SK-N-SH (cell line): ENCODE measurements around the gene ASB14. TPM values are rescaled to one million over a fixed set of nuclear protein-coding genes. Genes with fewer than 3 reads are reported as not detected.
A peak's percentile ranks its signal among the peaks of the same experiment; 100 is the strongest.

Experiments
- CTCF ChIA-PET: fragments of 300-600, 350-600 bp; formaldehyde crosslinking; extraction: SDS; loops from one replicate; lab custom pipeline; 2021; lab: Yijun Ruan, JAX
- POLR2A ChIA-PET: fragments of 350-600 bp; sonication (Branson Sonifier 250); formaldehyde crosslinking; extraction: SDS; loops from one replicate; lab custom pipeline; 2020; ENCODE audit warnings: antibody characterized with exemption, inconsistent platforms; lab: Yijun Ruan, JAX
- DNase-seq: peaks from one replicate; pipeline ENCODE4 v3.0.0; 2012
- H2AFZ ChIP-seq: fragments of 200-600 bp; sonication (generic); 2 replicates; pipeline ENCODE4 v1.8.1; 2016; ENCODE audit warnings: antibody characterized with exemption, mild to moderate bottlenecking, low read depth
- H3F3A ChIP-seq: fragments of 200-600 bp; sonication (generic); replicated peaks from 2 replicates; pipeline ENCODE3; 2016; ENCODE audit warnings: antibody characterized with exemption, mild to moderate bottlenecking; ENCODE audit not compliant: insufficient read depth
- H3K27ac ChIP-seq, 2 experiments: fragments of 200-500 bp in 1 of 2; fragments of 200-600 bp in 1 of 2; sonication (Bioruptor generic) in 1 of 2; sonication (generic), shearing (Covaris generic) in 1 of 2; 2 replicates each; pipeline versions ENCODE4 v1.5.1 to v1.6.1; 2014 to 2016; ENCODE audit warnings: low read depth in 2 of 2, inconsistent platforms in 1 of 2, low read length in 1 of 2, mild to moderate bottlenecking in 1 of 2, mixed read lengths in 1 of 2
- H3K27me3 ChIP-seq: fragments of 200-600 bp; sonication (generic), shearing (Covaris generic); 2 replicates; pipeline ENCODE4 v1.6.1; 2016; ENCODE audit warnings: mixed run types; ENCODE audit not compliant: insufficient read depth
- H3K36me3 ChIP-seq, 2 experiments: fragments of 200-500 bp in 1 of 2; fragments of 200-600 bp in 1 of 2; sonication (Bioruptor generic) in 1 of 2; sonication (generic) in 1 of 2; replicated peaks in 1 of 2; 2 replicates each; pipeline versions ENCODE3 to v1.5.1; 2014 to 2016; ENCODE audit warnings: low read length in 1 of 2, mild to moderate bottlenecking in 1 of 2; ENCODE audit not compliant: insufficient read depth in 2 of 2, control insufficient read depth in 1 of 2
- H3K4me1 ChIP-seq, 2 experiments: fragments of 200-500 bp in 1 of 2; fragments of 200-600 bp in 1 of 2; sonication (Bioruptor generic) in 1 of 2; sonication (generic), shearing (Covaris generic) in 1 of 2; 2 replicates each; pipeline versions ENCODE4 v1.5.1 to v1.6.1; 2014 to 2016; ENCODE audit warnings: low read depth in 1 of 2, low read length in 1 of 2, mixed run types in 1 of 2; ENCODE audit not compliant: insufficient read depth in 2 of 2, control insufficient read depth in 1 of 2
- H3K4me2 ChIP-seq: fragments of 200-600 bp; sonication (generic), shearing (Covaris generic); 2 replicates; pipeline ENCODE4 v1.6.1; 2017; ENCODE audit warnings: mixed run types
- H3K4me3 ChIP-seq, 2 experiments: fragments of 200-500 bp in 1 of 2; fragments of 200-600 bp in 1 of 2; sonication (Bioruptor generic) in 1 of 2; sonication (generic), shearing (Covaris generic) in 1 of 2; 2 replicates each; pipeline versions ENCODE4 v1.5.1 to v1.8.1; 2014 to 2016; ENCODE audit warnings: low read depth in 2 of 2, inconsistent platforms in 1 of 2, low read length in 1 of 2, mild to moderate bottlenecking in 1 of 2, mixed read lengths in 1 of 2, moderate library complexity in 1 of 2
- H3K79me2 ChIP-seq: fragments of 200-600 bp; sonication (generic); 2 replicates; pipeline ENCODE4 v1.8.1; 2017; ENCODE audit warnings: mild to moderate bottlenecking; ENCODE audit not compliant: insufficient read depth
- H3K9ac ChIP-seq: fragments of 200-600 bp; sonication (generic); 2 replicates; pipeline ENCODE4 v1.6.1; 2017; ENCODE audit warnings: mixed run types
- H3K9me2 ChIP-seq: fragments of 200-600 bp; sonication (generic); 2 replicates; pipeline ENCODE4 v1.6.1; 2017; ENCODE audit warnings: mixed run types
- H3K9me3 ChIP-seq: fragments of 200-600 bp; sonication (generic); 2 replicates; pipeline ENCODE4 v1.6.1; 2017; ENCODE audit warnings: mixed run types, mild to moderate bottlenecking, moderate library complexity
- H4K20me1 ChIP-seq: fragments of 200-600 bp; sonication (generic); 2 replicates; pipeline ENCODE4 v1.6.1; 2017; ENCODE audit warnings: mild to moderate bottlenecking, mixed run types; ENCODE audit not compliant: insufficient read depth
- CTCF ChIP-seq: fragments of 200-600 bp; sonication (generic); IDR thresholded peaks from 2 replicates; pipeline ENCODE4 v1.6.1; 2017; ENCODE audit warnings: antibody characterized with exemption, mild to moderate bottlenecking, moderate library complexity
- ELF1 ChIP-seq: IDR thresholded peaks from 2 replicates; pipeline ENCODE4 v1.4.0; 2012
- FOSL2 ChIP-seq: IDR thresholded peaks from 2 replicates; pipeline ENCODE4 v1.4.0; 2012; ENCODE audit warnings: low read depth, mild to moderate bottlenecking, moderate library complexity, borderline replicate concordance
- FOXJ3 ChIP-seq: sonication (generic); formaldehyde crosslinking; IDR thresholded peaks from 2 replicates; pipeline ENCODE4 v1.5.1; 2020; ENCODE audit warnings: mild to moderate bottlenecking, missing genetic modification reagents
- GATA2 ChIP-seq: sonication (generic); formaldehyde crosslinking; IDR thresholded peaks from 2 replicates; pipeline ENCODE4 v1.5.0; 2020; ENCODE audit warnings: mild to moderate bottlenecking, missing genetic modification reagents
- JUND ChIP-seq: IDR thresholded peaks from 2 replicates; pipeline ENCODE4 v1.4.0; 2012
- MEF2A ChIP-seq: IDR thresholded peaks from 2 replicates; pipeline ENCODE4 v1.4.0; 2012; ENCODE audit warnings: low read depth, borderline replicate concordance
- RAD21 ChIP-seq: IDR thresholded peaks from 2 replicates; pipeline ENCODE4 v1.6.1; 2012; ENCODE audit warnings: mild to moderate bottlenecking, low read length
- RCOR1 ChIP-seq: fragments of 150-350 bp; IDR thresholded peaks from 2 replicates; pipeline ENCODE4 v1.6.1; 2017; ENCODE audit warnings: antibody characterized with exemption, low read length
- REST ChIP-seq: IDR thresholded peaks from 2 replicates; pipeline ENCODE4 v1.6.1; 2012; ENCODE audit warnings: mild to moderate bottlenecking, low read depth, low read length, moderate library complexity
- RXRA ChIP-seq: IDR thresholded peaks from 2 replicates; pipeline ENCODE4 v1.4.0; 2012; ENCODE audit warnings: low read depth, mild to moderate bottlenecking, borderline replicate concordance
- SIN3A ChIP-seq: IDR thresholded peaks from 2 replicates; pipeline ENCODE4 v1.6.1; 2012; ENCODE audit warnings: low read depth, mild to moderate bottlenecking, low read length, moderate library complexity, borderline replicate concordance
- SMC3 ChIP-seq: IDR thresholded peaks from 2 replicates; pipeline ENCODE4 v1.6.1; 2012; ENCODE audit warnings: low read depth, low read length, improper control_type of control experiment
- TAF1 ChIP-seq: IDR thresholded peaks from 2 replicates; pipeline ENCODE4 v1.6.1; 2012; ENCODE audit warnings: low read depth, mild to moderate bottlenecking, low read length, moderate library complexity, borderline replicate concordance
- TCF12 ChIP-seq: IDR thresholded peaks from 2 replicates; pipeline ENCODE4 v1.4.0; 2012
- TEAD4 ChIP-seq: IDR thresholded peaks from 2 replicates; pipeline ENCODE4 v1.4.0; 2012; ENCODE audit warnings: mild to moderate bottlenecking, borderline replicate concordance; ENCODE audit not compliant: insufficient read depth
- WGBS: methylation state at CpG from one replicate; pipeline ENCODE4 v1.1.6; 2017; ENCODE audit warnings: low lambda C conversion rate; 5-methylcytosine and 5-hydroxymethylcytosine counted together
- polyA plus RNA-seq, 3 experiments: library from polyadenylated mRNA; depleted of rRNA; stranded (reverse); fragments of >200 nt; gene quantifications; 2 replicates each; pipeline ENCODE4 v1.2.3, GENCODE V29; 2012
- TF ChIP-seq, protein P1 (sequence below): IDR thresholded peaks from 2 replicates; pipeline ENCODE4 v1.4.0; 2012; ENCODE audit warnings: low read depth, borderline replicate concordance

ASB14 gene
- polyA plus RNA-seq, 1 of the 3 experiments (the other 2 are of a cell fraction), result not detected

GRCh38 chr3:57281715-57282114, 10.8 kb downstream of the ASB14 start:
- Histone ChIP-seq H2AFZ (no peak overlapping the region), H3K27ac (no peak overlapping the region), H3K27me3 (no peaks in the 10 kb centered on the region), H3K4me2 (no peak overlapping the region), H3F3A (no peaks in the 10 kb centered on the region), H3K4me3 (no peak overlapping the region), H3K9me2 (no peaks in the 10 kb centered on the region), H3K4me1 (no peaks in the 10 kb centered on the region; a peak in 1 of 4 replicates), H4K20me1 (no peaks in the 10 kb centered on the region), H3K9me3 (no peaks in the 10 kb centered on the region), H3K79me2 (no peaks in the 10 kb centered on the region), H3K9ac (no peak overlapping the region), H3K36me3 (peaks cover 0 to 4% of the 10 kb centered on the region in 2 experiments)
- ChIA-PET POLR2A (no interaction called here), CTCF (interaction anchor here (0.8 kb wide), 1 partner anchor 507 kb away, joined by 3 read pairs; no protein-coding TSS in a partner anchor)
- no peak for DNase-seq
- TF ChIP-seq JUND, result peak; percentile 30; the same call in 1 of the 2 replicates
- peak; percentile 48; the same call in 1 of the 2 replicates for TF ChIP-seq TCF12
- no peak for TF ChIP-seq CTCF
- peak; percentile 40; the same call in 1 of the 2 replicates for TF ChIP-seq FOSL2
- WGBS, result 48% methylated on average over 1 of the region's 1 CpG

DNA sequence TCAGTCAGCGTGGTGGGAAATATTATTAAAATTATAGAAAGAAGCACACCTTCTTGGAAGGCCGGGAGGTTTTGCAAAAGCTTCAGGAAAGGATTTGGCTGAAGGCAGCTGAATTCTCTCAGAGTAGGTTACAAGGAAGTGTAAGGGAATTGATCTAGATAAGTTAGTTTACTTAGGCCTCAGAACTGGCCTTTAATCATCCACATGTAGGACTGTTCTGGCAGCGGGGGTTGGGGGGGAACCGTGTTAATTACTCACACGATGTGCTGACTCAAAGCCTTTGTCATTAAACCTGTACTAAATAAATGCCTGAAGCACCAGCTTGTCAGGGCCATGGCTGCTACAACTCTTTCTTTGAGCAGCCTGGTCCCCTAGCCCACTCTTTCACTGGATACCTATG, 12.8 kb downstream of the ASB14 start:
- no peak for DNase-seq
- TF ChIP-seq TEAD4 (no peak), ELF1 (no peak), SIN3A (no peak), TAF1 (no peak), FOXJ3 (CRISPR knock-in tag) (no peak), RXRA (no peak), RCOR1 (no peak), REST (no peak), SMC3 (no peak), RAD21 (no peak), MEF2A (no peak), GATA2 (CRISPR knock-in tag) (no peak)
- TF ChIP-seq, protein P1, sequence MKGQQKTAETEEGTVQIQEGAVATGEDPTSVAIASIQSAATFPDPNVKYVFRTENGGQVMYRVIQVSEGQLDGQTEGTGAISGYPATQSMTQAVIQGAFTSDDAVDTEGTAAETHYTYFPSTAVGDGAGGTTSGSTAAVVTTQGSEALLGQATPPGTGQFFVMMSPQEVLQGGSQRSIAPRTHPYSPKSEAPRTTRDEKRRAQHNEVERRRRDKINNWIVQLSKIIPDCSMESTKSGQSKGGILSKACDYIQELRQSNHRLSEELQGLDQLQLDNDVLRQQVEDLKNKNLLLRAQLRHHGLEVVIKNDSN, result no peak

More for the DNA sequence above, 12.8 kb downstream of the ASB14 start:
- Histone ChIP-seq H3K9ac (no peak overlapping the region), H3K4me2 (no peak overlapping the region), H3K9me2 (no peaks in the 10 kb centered on the region), H4K20me1 (no peaks in the 10 kb centered on the region), H3K36me3 (peaks cover 0 to 8% of the 10 kb centered on the region in 2 experiments), H3K4me3 (no peak overlapping the region), H3K9me3 (no peaks in the 10 kb centered on the region), H3F3A (no peaks in the 10 kb centered on the region), H3K27me3 (no peaks in the 10 kb centered on the region), H3K4me1 (no peaks in the 10 kb centered on the region; a peak in 1 of 4 replicates), H2AFZ (no peak overlapping the region), H3K79me2 (no peaks in the 10 kb centered on the region), H3K27ac (no peak overlapping the region)
- ChIA-PET CTCF (no interaction called here), POLR2A (no interaction called here)
- 95% methylated on average over 5 of the region's 5 CpGs for WGBS
